ENCODE measurements around the gene TRAM2.

GRCh38 chr6:52493669-52494068 lies 83.2 kb downstream of the TRAM2 start:
- TF ChIP-seq POLR2A (IDR thresholded peaks at IDR 0.05) = no peak
- no peak for TF ChIP-seq CTCF (IDR thresholded peaks at IDR 0.05)

All from testis (tissue), 2 donors.